NB4 (cell line): ENCODE results near the gene DPP9.
"Not testable (repeated sequence)": the region's sequence is repeated elsewhere in the genome, so short reads cannot be mapped to it uniquely, and the experiment has no call there.

ENCODE experiments used
- DNase-seq: peaks from one replicate; pipeline ENCODE4 v3.0.0; 2010; ENCODE audit warnings: low read depth
- H3K4me3 ChIP-seq: one replicate; pipeline ENCODE4 v1.5.1; 2011; ENCODE audit warnings: mild to moderate bottlenecking, low read depth, low read length, moderate library complexity
- MAX ChIP-seq: IDR thresholded peaks from 2 replicates; pipeline ENCODE4 v1.6.1; 2011; ENCODE audit warnings: low read depth, low read length
- MYC ChIP-seq: IDR thresholded peaks from 2 replicates; pipeline ENCODE4 v1.6.1; 2011; ENCODE audit warnings: low read depth, low read length
- POLR2A ChIP-seq: IDR thresholded peaks from 2 replicates; pipeline ENCODE4 v1.6.1; 2011; ENCODE audit warnings: mild to moderate bottlenecking; ENCODE audit not compliant: insufficient read length; ENCODE audit errors: extremely low read depth
- TF ChIP-seq, protein P1 (sequence below): IDR thresholded peaks from one replicate; pipeline ENCODE4 v1.5.1; 2012; ENCODE audit warnings: low read depth, low read length

DPP9 gene

DNA sequence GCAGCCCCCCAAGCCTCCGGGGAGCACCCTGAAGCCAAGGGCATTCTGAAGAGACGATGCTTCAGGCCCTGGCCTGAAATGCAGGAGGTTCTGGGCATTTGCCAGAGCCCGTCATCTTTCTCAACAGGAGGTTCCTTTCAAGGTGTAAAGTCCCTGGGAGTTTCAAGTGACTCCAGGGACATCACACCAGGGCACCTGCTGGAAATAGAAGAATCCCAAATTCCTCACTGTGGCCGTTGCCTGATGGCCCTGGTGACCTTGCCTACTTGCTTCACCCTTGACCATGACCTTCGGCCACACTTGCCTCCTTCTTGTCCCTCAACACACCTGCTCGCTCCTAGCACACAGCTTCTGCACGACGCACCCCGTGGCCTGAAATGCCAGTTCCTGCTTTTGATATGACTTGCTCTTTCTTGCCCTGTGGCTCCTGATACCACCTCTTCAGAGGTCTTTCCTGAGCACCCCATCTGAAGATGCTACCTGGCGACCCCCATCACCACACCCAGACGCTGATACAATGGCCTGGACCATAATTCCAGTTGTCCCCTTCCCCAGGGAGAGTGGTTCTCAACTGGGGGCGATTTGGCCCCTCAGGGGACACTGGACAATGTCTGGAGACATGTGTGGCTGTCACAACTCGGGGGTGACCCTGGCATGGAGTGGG, 3.5 kb downstream of the DPP9 start:
- H3K4me3 ChIP-seq = no peak overlapping the region
- DNase-seq = no peak
- TF ChIP-seq, protein P1, sequence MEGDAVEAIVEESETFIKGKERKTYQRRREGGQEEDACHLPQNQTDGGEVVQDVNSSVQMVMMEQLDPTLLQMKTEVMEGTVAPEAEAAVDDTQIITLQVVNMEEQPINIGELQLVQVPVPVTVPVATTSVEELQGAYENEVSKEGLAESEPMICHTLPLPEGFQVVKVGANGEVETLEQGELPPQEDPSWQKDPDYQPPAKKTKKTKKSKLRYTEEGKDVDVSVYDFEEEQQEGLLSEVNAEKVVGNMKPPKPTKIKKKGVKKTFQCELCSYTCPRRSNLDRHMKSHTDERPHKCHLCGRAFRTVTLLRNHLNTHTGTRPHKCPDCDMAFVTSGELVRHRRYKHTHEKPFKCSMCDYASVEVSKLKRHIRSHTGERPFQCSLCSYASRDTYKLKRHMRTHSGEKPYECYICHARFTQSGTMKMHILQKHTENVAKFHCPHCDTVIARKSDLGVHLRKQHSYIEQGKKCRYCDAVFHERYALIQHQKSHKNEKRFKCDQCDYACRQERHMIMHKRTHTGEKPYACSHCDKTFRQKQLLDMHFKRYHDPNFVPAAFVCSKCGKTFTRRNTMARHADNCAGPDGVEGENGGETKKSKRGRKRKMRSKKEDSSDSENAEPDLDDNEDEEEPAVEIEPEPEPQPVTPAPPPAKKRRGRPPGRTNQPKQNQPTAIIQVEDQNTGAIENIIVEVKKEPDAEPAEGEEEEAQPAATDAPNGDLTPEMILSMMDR = no peak
- TF ChIP-seq MYC = no peak
- TF ChIP-seq MAX = no peak
- no peak for TF ChIP-seq POLR2A

DNA sequence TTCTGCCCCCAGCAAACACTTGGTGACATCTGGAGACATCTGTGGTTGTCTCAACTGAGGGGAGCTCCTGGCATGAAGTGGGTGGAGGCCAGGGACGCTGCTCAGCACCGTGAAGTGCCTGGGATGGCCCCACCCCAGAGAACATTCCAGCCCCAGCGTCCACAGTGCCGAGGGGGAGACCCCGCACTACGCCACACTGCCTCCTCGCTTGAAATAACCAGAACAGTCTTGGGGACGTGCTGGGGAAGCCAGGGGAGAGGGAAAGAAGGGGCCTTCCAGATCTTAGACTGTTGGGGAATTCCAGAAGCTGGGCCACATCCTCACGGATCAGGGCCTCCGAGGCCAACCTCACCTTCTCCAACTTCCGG, 4.2 kb downstream of the DPP9 start:
- H3K4me3 ChIP-seq = no peak overlapping the region
- TF ChIP-seq MAX (no peak), POLR2A (no peak)
- no peak for DNase-seq

- H3K4me3 ChIP-seq = no peak overlapping the region
- TF ChIP-seq MYC (no peak), MAX (no peak)
- TF ChIP-seq, protein P1 = no peak
- no peak for DNase-seq
These were observed 5.5 kb downstream of the DPP9 start for GRCh38 chr19:4717966-4718701.

GRCh38 chr19:4717191-4717965, 6.3 kb downstream of the DPP9 start:
- TF ChIP-seq MAX = no peak
- H3K4me3 ChIP-seq = no peak overlapping the region
- no peak for DNase-seq

DNA sequence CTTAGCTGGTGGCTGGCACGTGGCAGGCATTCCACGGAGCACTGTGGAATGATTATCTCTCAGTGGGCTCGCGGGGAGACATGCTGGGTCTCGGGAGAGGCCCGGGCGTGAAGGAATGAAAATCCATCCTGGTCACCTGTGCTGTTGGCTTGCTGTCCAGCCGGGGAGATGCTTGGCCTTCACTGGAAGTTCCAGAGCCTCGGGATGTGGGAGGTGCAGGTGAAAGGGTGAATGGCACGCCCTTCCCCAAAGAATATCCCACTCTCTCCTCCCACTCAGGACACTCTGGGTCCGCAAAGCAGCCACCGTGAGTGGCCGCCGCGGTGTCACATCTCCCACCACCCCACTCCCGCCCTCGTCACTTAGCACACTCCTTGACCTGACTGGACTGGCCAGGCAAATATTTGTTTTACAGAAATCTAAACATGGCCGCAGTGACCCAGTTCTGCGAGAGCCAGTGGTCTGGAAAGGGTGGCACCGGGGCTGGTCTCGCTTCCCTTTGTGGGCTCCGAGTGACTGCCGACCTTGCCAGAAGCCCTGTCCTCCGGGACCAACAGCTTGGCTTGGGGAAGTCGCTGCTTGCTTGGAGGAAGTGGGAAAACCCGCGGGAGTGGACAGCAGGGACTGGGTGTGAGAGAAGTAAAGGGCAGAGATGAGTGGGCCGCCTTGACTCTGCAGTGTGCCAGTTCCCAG, 8.0 kb downstream of the DPP9 start:
- no peak for DNase-seq
- TF ChIP-seq MAX (no peak), MYC (no peak), POLR2A (no peak)
- TF ChIP-seq, protein P1 = no peak
- no peak overlapping the region for H3K4me3 ChIP-seq

DNA sequence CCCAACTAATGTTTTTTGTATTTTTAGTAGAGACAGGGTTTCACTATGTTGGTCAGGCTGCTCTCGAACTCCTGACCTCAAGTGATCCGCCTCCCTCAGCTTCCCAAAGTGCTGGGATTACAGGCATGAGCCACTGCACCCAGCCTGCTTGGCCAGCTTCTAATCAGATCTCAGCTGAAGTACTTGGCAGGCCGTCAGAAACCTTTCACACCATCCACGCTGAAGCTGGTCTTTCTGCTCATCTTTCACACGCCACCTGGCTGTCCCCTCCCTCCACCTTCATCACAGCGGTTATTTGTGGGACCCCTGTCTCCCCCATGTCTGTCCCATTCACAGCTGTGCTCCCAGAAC, 8.5 kb downstream of the DPP9 start:
- not testable (repeated sequence) for DNase-seq, H3K4me3 ChIP-seq

- DNase-seq = no peak
- TF ChIP-seq MYC = no peak
- TF ChIP-seq, protein P1 = no peak
- no peak for TF ChIP-seq MAX
- TF ChIP-seq POLR2A = no peak
- no peak overlapping the region for H3K4me3 ChIP-seq
These were observed 9.6 kb downstream of the DPP9 start for GRCh38 chr19:4714016-4714415.
